ENCODE measurements around the gene TARS1.

TARS1 gene

GRCh38 chr5:33490071-33490665, 49.4 kb downstream of the TARS1 start:
- Mint-ChIP-seq H3K9me3 (peaks cover 5% of the 10 kb centered on the region), H3K4me1 (peaks cover 6% of the 10 kb centered on the region), H3K4me3 (no peak overlapping the region), H3K36me3 (ENCODE audit: low read depth) (peaks cover 4% of the 10 kb centered on the region), H3K27ac (no peak overlapping the region), H3K27me3 (ENCODE audit: low read depth, poor library complexity) (peaks cover 2% of the 10 kb centered on the region)
- DNase-seq, result no peak
- no peak for TF ChIP-seq CTCF (IDR thresholded peaks at IDR 0.05)

- H3K27me3 Mint-ChIP-seq (ENCODE audit: low read depth, poor library complexity), result peaks cover 2% of the 10 kb centered on the region
- H3K9me3 Mint-ChIP-seq, result peaks cover 5% of the 10 kb centered on the region
- no peaks in the 10 kb centered on the region for H3K4me1 Mint-ChIP-seq
Observed at GRCh38 chr5:33491941-33492340, 51.2 kb downstream of the TARS1 start.

GRCh38 chr5:33494466-33494865, 53.7 kb downstream of the TARS1 start:
- Mint-ChIP-seq H3K27ac (no peak overlapping the region), H3K9me3 (no peaks in the 10 kb centered on the region), H3K4me1 (no peaks in the 10 kb centered on the region), H3K4me3 (no peak overlapping the region), H3K27me3 (ENCODE audit: low read depth, poor library complexity) (peaks cover 2% of the 10 kb centered on the region), H3K36me3 (ENCODE audit: low read depth) (no peaks in the 10 kb centered on the region)
- TF ChIP-seq CTCF (IDR thresholded peaks at IDR 0.05), result no peak
- no peak for DNase-seq

More at GRCh38 chr5:33491941-33492340, 51.2 kb downstream of the TARS1 start:
- TF ChIP-seq CTCF (IDR thresholded peaks at IDR 0.05), result no peak
- no peak for DNase-seq
- H3K27ac Mint-ChIP-seq, result no peak overlapping the region
- H3K4me3 Mint-ChIP-seq, result no peak overlapping the region
- H3K36me3 Mint-ChIP-seq (ENCODE audit: low read depth), result peaks cover 4% of the 10 kb centered on the region

DNA sequence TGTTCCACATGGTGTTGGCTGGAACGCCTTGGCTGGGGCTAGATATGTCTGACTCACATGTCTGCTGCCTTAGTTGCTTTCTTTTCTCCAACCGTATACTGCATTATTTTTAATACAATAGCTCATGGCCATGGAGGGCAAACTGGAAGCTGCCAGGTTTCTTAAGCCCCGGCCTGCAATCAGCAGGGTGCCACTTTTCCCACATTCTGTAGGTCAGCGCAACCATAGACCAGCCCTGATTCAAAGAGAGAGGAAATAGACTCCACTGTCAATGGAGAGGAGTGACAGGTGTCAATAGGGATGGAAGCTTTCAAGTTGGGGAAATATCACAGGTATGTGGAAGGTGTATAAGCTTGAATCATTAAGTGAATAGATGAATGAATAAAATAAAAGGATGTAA, 60.5 kb downstream of the TARS1 start:
- DNase-seq, result no peak
- Mint-ChIP-seq H3K9me3 (no peaks in the 10 kb centered on the region), H3K4me3 (no peak overlapping the region), H3K27ac (no peak overlapping the region), H3K27me3 (ENCODE audit: low read depth, poor library complexity) (no peaks in the 10 kb centered on the region), H3K36me3 (ENCODE audit: low read depth) (no peaks in the 10 kb centered on the region), H3K4me1 (peaks cover 5% of the 10 kb centered on the region)
- no peak for TF ChIP-seq CTCF (IDR thresholded peaks at IDR 0.05)

DNA sequence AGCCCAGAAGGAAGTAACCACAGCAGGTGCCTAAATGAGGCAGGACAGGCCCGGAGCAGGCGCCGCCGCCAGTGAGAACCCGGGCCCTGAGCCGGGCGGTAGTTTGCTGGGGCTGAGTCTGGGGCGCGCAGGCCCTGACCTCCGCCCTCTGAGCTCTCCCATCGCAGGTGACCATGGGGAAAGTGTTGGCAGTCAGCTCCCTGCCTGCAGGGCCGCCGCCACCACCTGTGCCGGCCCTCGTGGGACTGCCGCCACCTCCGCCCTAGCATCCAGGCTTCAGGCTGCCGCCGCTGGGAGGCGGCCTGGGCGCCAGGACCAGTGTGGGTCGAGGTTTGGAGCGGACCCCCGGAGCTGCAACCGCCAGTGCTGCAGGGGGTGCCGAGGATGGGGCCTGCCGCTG, 61.1 kb downstream of the TARS1 start:
- Mint-ChIP-seq H3K4me1 (peaks cover 5% of the 10 kb centered on the region), H3K27ac (no peak overlapping the region), H3K9me3 (no peaks in the 10 kb centered on the region), H3K36me3 (ENCODE audit: low read depth) (no peaks in the 10 kb centered on the region), H3K4me3 (no peak overlapping the region), H3K27me3 (ENCODE audit: low read depth, poor library complexity) (no peaks in the 10 kb centered on the region)
- TF ChIP-seq CTCF (IDR thresholded peaks at IDR 0.05), result no peak
- DNase-seq, result no peak

- H3K36me3 Mint-ChIP-seq (ENCODE audit: low read depth), result no peaks in the 10 kb centered on the region
- TF ChIP-seq CTCF (IDR thresholded peaks at IDR 0.05), result no peak
- peak overlapping the region; percentile 18 for H3K27ac Mint-ChIP-seq
- H3K9me3 Mint-ChIP-seq, result no peaks in the 10 kb centered on the region
- no peak overlapping the region for H3K4me3 Mint-ChIP-seq
- peaks cover 5% of the 10 kb centered on the region for H3K4me1 Mint-ChIP-seq
- DNase-seq, result no peak
- no peaks in the 10 kb centered on the region for H3K27me3 Mint-ChIP-seq (ENCODE audit: low read depth, poor library complexity)
Observed at GRCh38 chr5:33504570-33504969, 63.8 kb downstream of the TARS1 start.

Measured in nephron progenitor cell (in vitro differentiated cells).